GM23338 (cell line): ENCODE data around the gene MTOR. TPM values are rescaled to one million over a fixed set of nuclear protein-coding genes. Genes with fewer than 3 reads are reported as not detected.

Source experiments
- ATAC-seq: fragments of 200-7000 bp; cut with Tn5 transposase; 3 replicates; pipeline ENCODE4 v1.9.1; 2020
- DNase-seq: peaks from one replicate; pipeline ENCODE4 v3.0.0-alpha.2; 2015; ENCODE audit warnings: low spot score
- H2AFZ ChIP-seq: fragments of 200-600 bp; sonication (generic); 2 replicates; pipeline ENCODE4 v1.8.0; 2016; ENCODE audit warnings: antibody characterized with exemption, mild to moderate bottlenecking, moderate library complexity
- H3F3A ChIP-seq: fragments of 200-600 bp; sonication (generic); replicated peaks from 2 replicates; pipeline ENCODE4 v1.8.0; 2017; ENCODE audit warnings: antibody characterized with exemption, mixed run types, low read depth
- H3K27ac ChIP-seq: fragments of 200-600 bp; sonication (generic); 2 replicates; pipeline ENCODE4 v1.6.1; 2016; ENCODE audit warnings: low read depth
- H3K27me3 ChIP-seq: fragments of 200-600 bp; sonication (generic); 2 replicates; pipeline ENCODE4 v1.8.0; 2016; ENCODE audit warnings: mild to moderate bottlenecking, mixed run types, moderate library complexity; ENCODE audit not compliant: insufficient read depth
- H3K36me3 ChIP-seq: fragments of 200-600 bp; sonication (generic); 2 replicates; pipeline ENCODE4 v1.8.0; 2016; ENCODE audit warnings: mild to moderate bottlenecking; ENCODE audit not compliant: insufficient read depth
- H3K4me1 ChIP-seq: fragments of 200-600 bp; sonication (generic); 2 replicates; pipeline ENCODE4 v1.8.0; 2016; ENCODE audit warnings: mild to moderate bottlenecking, moderate library complexity; ENCODE audit not compliant: insufficient read depth
- H3K4me2 ChIP-seq: fragments of 200-600 bp; sonication (generic); 2 replicates; pipeline ENCODE4 v1.7.1; 2017; ENCODE audit warnings: mixed run types
- H3K4me3 ChIP-seq: fragments of 200-600 bp; sonication (generic); 2 replicates; pipeline ENCODE4 v1.6.1; 2016; ENCODE audit warnings: mixed run types
- H3K79me2 ChIP-seq: fragments of 200-600 bp; sonication (generic); replicated peaks from 2 replicates; pipeline ENCODE4 v1.8.0; 2017; ENCODE audit warnings: mild to moderate bottlenecking; ENCODE audit not compliant: insufficient read depth
- H3K9me2 ChIP-seq: fragments of 200-600 bp; sonication (generic); 2 replicates; pipeline ENCODE4 v1.8.0; 2017; ENCODE audit not compliant: insufficient read depth
- H4K20me1 ChIP-seq: fragments of 200-600 bp; sonication (generic); replicated peaks from 2 replicates; pipeline ENCODE4 v1.8.0; 2017; ENCODE audit warnings: mild to moderate bottlenecking; ENCODE audit not compliant: insufficient read depth
- H3K27ac Mint-ChIP-seq: 2 replicates; pipeline ENCODE4 v1.8.0; 2020; ENCODE audit warnings: inconsistent platforms, mild to moderate bottlenecking, moderate library complexity, mixed read lengths
- H3K27me3 Mint-ChIP-seq: 3 replicates; pipeline ENCODE4 v1.8.0; 2022; ENCODE audit warnings: low read depth, mild to moderate bottlenecking, moderate library complexity, mixed read lengths, inconsistent platforms; ENCODE audit not compliant: insufficient read depth, poor library complexity
- H3K36me3 Mint-ChIP-seq: 3 replicates; pipeline ENCODE4 v1.8.0; 2021; ENCODE audit warnings: low read depth, mild to moderate bottlenecking, inconsistent platforms, moderate library complexity, mixed read lengths
- H3K4me1 Mint-ChIP-seq: 3 replicates; pipeline ENCODE4 v1.8.0; 2020; ENCODE audit warnings: mild to moderate bottlenecking, inconsistent platforms, mixed read lengths
- H3K4me3 Mint-ChIP-seq: 3 replicates; pipeline ENCODE4 v1.8.0; 2021; ENCODE audit warnings: moderate library complexity, mild to moderate bottlenecking, inconsistent platforms, mixed read lengths
- H3K9me3 Mint-ChIP-seq: 3 replicates; pipeline ENCODE4 v1.8.0; 2020; ENCODE audit warnings: moderate library complexity, mild to moderate bottlenecking, inconsistent platforms, mixed read lengths
- CREB1 ChIP-seq: fragments of 250-450 bp; sonication (Bioruptor Pico); IDR thresholded peaks from 2 replicates; pipeline ENCODE4 v1.5.0; 2020; ENCODE audit warnings: low read depth, mild to moderate bottlenecking, moderate library complexity
- EZH2phosphoT487 ChIP-seq: fragments of 200-600 bp; sonication (generic); IDR thresholded peaks from one replicate; pipeline ENCODE4 v1.8.1; 2018; ENCODE audit warnings: antibody characterized with exemption; ENCODE audit not compliant: unreplicated experiment
- JUNB ChIP-seq: IDR thresholded peaks from one replicate; pipeline ENCODE4 v1.6.1; 2016; ENCODE audit warnings: antibody characterized with exemption; ENCODE audit not compliant: unreplicated experiment
- NANOG ChIP-seq: IDR thresholded peaks from 2 replicates; pipeline ENCODE4 v1.6.1; 2016; ENCODE audit warnings: antibody characterized with exemption, borderline replicate concordance
- POLR2AphosphoS5 ChIP-seq: IDR thresholded peaks from 2 replicates; pipeline ENCODE4 v1.6.1; 2016; ENCODE audit warnings: antibody characterized with exemption, low read depth
- ZNF114 ChIP-seq: fragments of 250-450 bp; sonication (Bioruptor Pico); IDR thresholded peaks from 2 replicates; pipeline ENCODE4 v1.5.0; 2020; ENCODE audit warnings: mild to moderate bottlenecking, moderate library complexity
- polyA plus RNA-seq: library from polyadenylated mRNA; unstranded; fragments of >200 nt; fragmentation: Nextera tagmentation; extraction: Ambion mirVana; gene quantifications from 2 replicates; pipeline ENCODE4 v1.2.1, GENCODE V29; 2016
- total RNA-seq: library from RNA; depleted of rRNA; stranded (reverse); fragments of >200 nt; shearing (Covaris generic); gene quantifications from 2 replicates; pipeline ENCODE4 v1.2.3, GENCODE V29; 2014
- TF ChIP-seq, protein P1 (sequence below): fragments of 250-450 bp; sonication (Bioruptor Pico); IDR thresholded peaks from 2 replicates; pipeline ENCODE4 v1.5.0; 2020; ENCODE audit warnings: mild to moderate bottlenecking, moderate library complexity

The MTOR gene
- total and polyA plus RNA-seq, 2 experiments from 2014 or later = 22.8 to 98.0 TPM

DNA sequence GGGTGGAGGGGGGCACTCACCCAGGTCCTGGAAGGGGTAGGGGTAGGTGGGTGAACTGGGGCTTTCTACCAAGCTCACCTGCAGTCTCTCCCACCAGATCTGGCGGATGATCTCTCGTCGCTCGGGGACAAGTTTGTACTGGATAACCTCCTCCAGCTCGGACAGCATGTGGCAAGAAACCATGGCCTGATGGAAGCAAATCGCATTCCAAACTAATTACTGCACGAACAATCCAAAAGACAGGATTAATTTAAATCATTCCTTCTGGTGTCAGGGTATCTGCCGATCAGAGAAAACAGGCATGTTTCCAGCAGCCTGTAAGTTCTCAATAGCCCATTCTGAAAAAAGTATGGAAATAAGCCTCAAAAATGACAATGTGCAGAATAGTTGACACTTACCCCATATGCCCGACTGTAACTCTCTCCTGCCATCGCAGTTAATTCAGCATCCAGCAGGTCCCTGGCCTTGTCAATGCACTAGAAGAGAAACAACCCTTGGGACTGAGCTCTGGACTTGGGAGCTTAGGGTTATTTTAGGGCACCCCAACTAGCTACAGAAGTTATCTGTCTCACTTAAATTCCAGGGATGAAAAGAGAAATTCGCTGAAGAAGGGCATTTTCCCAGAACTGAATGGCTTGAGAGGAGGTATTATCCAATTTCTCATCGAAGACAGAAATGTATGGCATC lies 117.6 kb downstream of the MTOR start (continued):
- TF ChIP-seq CREB1 (CRISPR knock-in tag) (no peak), NANOG (no peak), ZNF114 (no peak)
- TF ChIP-seq, protein P1, sequence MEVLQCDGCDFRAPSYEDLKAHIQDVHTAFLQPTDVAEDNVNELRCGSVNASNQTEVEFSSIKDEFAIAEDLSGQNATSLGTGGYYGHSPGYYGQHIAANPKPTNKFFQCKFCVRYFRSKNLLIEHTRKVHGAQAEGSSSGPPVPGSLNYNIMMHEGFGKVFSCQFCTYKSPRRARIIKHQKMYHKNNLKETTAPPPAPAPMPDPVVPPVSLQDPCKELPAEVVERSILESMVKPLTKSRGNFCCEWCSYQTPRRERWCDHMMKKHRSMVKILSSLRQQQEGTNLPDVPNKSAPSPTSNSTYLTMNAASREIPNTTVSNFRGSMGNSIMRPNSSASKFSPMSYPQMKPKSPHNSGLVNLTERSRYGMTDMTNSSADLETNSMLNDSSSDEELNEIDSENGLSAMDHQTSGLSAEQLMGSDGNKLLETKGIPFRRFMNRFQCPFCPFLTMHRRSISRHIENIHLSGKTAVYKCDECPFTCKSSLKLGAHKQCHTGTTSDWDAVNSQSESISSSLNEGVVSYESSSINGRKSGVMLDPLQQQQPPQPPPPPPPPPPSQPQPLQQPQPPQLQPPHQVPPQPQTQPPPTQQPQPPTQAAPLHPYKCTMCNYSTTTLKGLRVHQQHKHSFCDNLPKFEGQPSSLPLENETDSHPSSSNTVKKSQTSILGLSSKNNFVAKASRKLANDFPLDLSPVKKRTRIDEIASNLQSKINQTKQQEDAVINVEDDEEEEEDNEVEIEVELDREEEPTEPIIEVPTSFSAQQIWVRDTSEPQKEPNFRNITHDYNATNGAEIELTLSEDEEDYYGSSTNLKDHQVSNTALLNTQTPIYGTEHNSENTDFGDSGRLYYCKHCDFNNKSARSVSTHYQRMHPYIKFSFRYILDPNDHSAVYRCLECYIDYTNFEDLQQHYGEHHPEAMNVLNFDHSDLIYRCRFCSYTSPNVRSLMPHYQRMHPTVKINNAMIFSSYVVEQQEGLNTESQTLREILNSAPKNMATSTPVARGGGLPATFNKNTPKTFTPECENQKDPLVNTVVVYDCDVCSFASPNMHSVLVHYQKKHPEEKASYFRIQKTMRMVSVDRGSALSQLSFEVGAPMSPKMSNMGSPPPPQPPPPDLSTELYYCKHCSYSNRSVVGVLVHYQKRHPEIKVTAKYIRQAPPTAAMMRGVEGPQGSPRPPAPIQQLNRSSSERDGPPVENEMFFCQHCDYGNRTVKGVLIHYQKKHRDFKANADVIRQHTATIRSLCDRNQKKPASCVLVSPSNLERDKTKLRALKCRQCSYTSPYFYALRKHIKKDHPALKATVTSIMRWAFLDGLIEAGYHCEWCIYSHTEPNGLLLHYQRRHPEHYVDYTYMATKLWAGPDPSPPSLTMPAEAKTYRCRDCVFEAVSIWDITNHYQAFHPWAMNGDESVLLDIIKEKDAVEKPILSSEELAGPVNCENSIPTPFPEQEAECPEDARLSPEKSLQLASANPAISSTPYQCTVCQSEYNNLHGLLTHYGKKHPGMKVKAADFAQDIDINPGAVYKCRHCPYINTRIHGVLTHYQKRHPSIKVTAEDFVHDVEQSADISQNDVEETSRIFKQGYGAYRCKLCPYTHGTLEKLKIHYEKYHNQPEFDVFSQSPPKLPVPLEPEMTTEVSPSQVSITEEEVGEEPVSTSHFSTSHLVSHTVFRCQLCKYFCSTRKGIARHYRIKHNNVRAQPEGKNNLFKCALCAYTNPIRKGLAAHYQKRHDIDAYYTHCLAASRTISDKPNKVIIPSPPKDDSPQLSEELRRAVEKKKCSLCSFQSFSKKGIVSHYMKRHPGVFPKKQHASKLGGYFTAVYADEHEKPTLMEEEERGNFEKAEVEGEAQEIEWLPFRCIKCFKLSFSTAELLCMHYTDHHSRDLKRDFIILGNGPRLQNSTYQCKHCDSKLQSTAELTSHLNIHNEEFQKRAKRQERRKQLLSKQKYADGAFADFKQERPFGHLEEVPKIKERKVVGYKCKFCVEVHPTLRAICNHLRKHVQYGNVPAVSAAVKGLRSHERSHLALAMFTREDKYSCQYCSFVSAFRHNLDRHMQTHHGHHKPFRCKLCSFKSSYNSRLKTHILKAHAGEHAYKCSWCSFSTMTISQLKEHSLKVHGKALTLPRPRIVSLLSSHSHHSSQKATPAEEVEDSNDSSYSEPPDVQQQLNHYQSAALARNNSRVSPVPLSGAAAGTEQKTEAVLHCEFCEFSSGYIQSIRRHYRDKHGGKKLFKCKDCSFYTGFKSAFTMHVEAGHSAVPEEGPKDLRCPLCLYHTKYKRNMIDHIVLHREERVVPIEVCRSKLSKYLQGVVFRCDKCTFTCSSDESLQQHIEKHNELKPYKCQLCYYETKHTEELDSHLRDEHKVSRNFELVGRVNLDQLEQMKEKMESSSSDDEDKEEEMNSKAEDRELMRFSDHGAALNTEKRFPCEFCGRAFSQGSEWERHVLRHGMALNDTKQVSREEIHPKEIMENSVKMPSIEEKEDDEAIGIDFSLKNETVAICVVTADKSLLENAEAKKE (CRISPR knock-in tag) = no peak

DNA sequence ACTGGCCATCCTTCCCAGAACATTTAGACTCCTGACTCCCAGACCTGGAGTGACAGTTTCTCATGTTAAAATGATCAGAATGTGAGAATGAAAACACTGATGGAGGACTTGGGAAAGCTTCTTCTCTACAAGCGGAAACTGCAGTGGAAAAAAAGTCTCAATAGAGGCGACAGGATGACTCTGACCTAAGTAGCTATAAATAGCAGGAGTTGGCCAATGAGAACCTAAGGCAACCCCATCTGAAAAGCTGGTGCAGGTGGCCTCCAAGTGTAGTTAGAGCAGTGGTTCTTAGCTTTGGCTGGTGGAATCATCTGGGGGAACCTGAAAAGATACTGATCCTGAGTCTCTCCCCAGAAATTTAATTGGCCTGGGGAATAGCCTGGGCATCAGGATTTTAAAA lies 118.4 kb downstream of the MTOR start:
- Histone ChIP-seq H3K36me3 (peaks cover 15% of the 10 kb centered on the region), H3K9me2 (no peaks in the 10 kb centered on the region), H3K27me3 (no peaks in the 10 kb centered on the region), H3F3A (peaks cover 4% of the 10 kb centered on the region; the same call in 1 of the 2 replicates), H3K27ac (no peak overlapping the region), H3K4me3 (no peak overlapping the region), H3K4me1 (peaks cover 4% of the 10 kb centered on the region; the same call in 1 of the 2 replicates), H3K79me2 (no peaks in the 10 kb centered on the region), H4K20me1 (no peaks in the 10 kb centered on the region; the same call in 1 of the 2 replicates), H3K4me2 (no peak overlapping the region), H2AFZ (no peak overlapping the region)
- ATAC-seq = no peak
- peaks cover 21% of the 10 kb centered on the region; the same call in 2 of the 3 replicates for H3K4me1 Mint-ChIP-seq
- DNase-seq = no peak
- peaks cover 58% of the 10 kb centered on the region for H3K36me3 Mint-ChIP-seq
- H3K27ac Mint-ChIP-seq = no peak overlapping the region; the same call in 1 of the 2 replicates
- H3K4me3 Mint-ChIP-seq = no peak overlapping the region
- H3K27me3 Mint-ChIP-seq = no peaks in the 10 kb centered on the region
- H3K9me3 Mint-ChIP-seq = no peaks in the 10 kb centered on the region
- TF ChIP-seq POLR2AphosphoS5 (no peak), EZH2phosphoT487 (no peak), ZNF114 (no peak), NANOG (no peak), JUNB (no peak)
- TF ChIP-seq, protein P1 (CRISPR knock-in tag) = no peak
